Inflammatory macrophage treated with lipopolysaccharide for 1 hour (primary cell): ENCODE measurements around the gene TREH.
"Not testable (repeated sequence)": the region's sequence is repeated elsewhere in the genome, so short reads cannot be mapped to it uniquely, and the experiment has no call there.

Experiments used
- DNase-seq, 2 donors: peaks; one replicate each; pipeline ENCODE4 v3.0.0-alpha.2; 2020 to 2022

TREH gene, protein sequence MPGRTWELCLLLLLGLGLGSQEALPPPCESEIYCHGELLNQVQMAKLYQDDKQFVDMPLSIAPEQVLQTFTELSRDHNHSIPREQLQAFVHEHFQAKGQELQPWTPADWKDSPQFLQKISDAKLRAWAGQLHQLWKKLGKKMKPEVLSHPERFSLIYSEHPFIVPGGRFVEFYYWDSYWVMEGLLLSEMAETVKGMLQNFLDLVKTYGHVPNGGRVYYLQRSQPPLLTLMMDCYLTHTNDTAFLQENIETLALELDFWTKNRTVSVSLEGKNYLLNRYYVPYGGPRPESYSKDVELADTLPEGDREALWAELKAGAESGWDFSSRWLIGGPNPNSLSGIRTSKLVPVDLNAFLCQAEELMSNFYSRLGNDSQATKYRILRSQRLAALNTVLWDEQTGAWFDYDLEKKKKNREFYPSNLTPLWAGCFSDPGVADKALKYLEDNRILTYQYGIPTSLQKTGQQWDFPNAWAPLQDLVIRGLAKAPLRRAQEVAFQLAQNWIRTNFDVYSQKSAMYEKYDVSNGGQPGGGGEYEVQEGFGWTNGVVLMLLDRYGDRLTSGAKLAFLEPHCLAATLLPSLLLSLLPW

DNA sequence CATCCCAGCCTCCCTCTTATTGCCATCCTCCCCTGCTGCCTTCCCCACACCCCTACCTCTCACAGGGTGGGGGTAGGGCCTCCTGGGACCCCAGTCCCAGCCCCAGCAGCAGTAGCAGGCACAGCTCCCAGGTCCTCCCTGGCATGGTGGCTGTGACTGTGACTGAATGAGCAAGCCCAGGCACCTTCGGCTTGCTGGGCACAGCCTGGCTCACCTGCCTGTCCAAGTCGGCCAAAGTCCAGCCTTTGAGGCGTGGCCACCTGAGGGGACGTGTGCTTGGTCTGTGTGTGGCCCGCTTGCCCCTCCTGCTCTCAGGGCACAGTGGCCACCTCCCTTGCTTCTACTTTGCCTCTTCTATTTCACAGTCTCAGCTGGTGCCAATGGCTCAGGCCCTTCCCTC lies at the start of gene TREH:
TSS of gene TREH (minus strand) at position 168 of the 400 bp plus-strand sequence. CDS start at position 145, 23 bp downstream.
- no peak for DNase-seq

DNA sequence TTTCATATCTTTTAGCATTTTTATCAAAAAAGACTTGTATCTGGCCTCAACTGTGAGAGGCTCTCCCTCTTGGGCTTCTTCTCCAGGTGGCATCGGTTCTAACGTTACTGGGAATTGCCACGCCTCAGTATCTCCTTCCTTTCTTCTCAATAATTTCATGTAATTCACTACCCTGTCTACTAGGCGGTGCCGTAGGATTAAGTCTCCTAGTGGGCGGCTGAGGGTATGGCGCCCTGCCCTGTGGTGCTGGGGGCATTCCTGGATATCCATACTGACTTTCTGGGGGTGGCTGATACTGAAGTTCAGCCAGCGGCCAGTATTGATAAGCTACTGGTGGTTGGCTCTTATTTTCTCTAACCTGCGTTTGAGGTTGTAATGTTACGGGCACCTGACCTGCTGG lies 48.7 kb upstream of the TREH start:
- DNase-seq, result not testable (repeated sequence)

- DNase-seq, result not testable (repeated sequence)
These were observed 48.2 kb upstream of the TREH start for GRCh38 chr11:118727721-118728066.

GRCh38 chr11:118727001-118727720 lies 47.7 kb upstream of the TREH start:
- DNase-seq, result not testable (repeated sequence)

GRCh38 chr11:118721478-118722015 lies 42.1 kb upstream of the TREH start:
- not testable (repeated sequence) for DNase-seq

GRCh38 chr11:118720740-118721139 lies 41.3 kb upstream of the TREH start:
- not testable (repeated sequence) for DNase-seq

GRCh38 chr11:118720078-118720477 lies 40.6 kb upstream of the TREH start:
- DNase-seq, result not testable (repeated sequence)

DNA sequence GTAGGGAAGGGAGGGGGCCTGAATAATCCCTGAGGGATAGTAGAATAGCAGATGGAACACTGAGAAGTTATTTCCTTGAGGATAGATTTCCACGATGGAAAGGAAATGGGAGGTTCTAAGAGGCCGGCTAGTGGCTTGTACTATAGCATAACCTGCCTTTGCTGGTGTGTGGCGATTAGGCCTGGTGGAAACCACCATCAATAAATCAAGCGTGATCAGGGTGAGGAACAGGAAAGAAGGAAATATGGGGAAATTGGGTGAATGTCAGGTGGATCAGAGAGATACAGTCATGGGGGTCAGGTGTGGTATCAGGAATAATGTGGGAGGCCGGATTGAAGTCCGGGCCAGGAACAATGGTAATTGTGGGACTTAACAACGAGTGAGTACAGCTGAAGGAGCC lies 39.1 kb upstream of the TREH start:
- not testable (repeated sequence) for DNase-seq

DNA sequence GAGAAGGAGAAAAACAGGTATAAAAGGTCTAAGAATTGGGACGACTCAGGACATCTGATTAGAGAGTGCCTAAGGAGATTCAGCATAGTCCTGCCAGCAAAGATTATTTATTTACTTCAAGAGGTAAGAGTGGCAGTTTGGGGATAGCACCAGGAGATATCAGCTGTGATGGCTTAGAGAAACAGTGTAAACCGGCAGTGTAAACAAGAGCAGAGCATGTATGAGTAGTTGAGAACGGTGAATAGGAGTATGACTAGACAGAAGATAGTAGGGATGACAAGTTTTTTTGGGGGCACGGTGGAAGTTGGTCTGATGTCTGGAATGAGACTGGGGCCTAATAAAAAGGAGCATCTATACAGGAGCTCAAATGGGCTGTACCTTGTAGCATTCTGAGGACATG lies 38.3 kb upstream of the TREH start:
- DNase-seq, result not testable (repeated sequence)

- DNase-seq, result not testable (repeated sequence)
These were observed 37.8 kb upstream of the TREH start for GRCh38 chr11:118717221-118717620.

DNA sequence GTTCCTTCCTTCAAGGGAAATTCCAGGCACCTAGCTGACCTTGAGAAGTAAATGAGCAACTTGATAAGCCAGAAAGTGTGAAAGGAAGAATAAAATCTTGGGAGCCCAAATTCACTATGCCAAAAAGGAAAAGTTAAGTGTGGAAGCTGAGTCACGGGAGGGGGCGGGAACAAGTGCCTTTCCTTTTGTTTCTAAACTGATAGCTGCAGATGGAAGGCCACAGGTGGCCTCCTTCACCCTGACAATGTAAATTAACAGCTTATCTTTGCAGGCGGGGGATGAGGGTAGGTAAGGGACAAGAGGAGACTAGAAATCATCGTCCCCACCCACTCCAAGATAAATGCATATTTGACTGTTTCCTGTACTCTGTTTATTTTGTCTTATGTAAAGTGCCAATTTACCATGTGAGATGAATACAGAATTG lies 36.4 kb upstream of the TREH start:
- DNase-seq, result no peak

DNA sequence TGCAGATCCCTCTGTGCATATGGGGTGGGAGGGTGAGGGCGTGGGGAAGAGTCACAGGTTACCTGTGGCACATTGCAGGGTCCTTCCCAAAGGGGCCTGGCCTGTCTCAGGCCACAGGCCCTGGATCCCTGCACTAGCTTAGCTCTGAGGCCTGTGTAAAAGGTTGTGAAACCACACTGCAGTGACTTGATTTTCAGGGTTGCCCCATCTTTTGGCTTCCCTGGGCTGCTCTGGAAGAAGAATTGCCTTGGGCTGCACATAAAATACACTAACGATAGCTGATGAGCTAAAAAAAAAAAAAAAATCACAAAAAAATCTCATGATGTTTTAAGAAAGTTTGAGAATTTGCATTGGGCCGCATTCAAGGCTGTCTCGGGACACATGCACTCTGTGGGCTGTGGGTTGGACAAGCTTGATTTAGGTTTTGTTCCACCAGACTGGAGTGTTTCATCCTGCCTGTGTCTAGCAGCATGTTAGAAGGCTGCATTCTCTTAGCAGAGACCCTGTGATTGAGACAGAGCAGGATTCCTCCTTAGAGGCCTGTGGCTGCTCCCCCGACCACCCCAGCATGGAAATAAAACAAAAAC lies 35.9 kb upstream of the TREH start:
- no peak for DNase-seq

GRCh38 chr11:118714816-118715215 lies 35.4 kb upstream of the TREH start:
- DNase-seq, result no peak

- not testable (repeated sequence) for DNase-seq
These were observed 35.0 kb upstream of the TREH start for GRCh38 chr11:118714416-118714815.

DNA sequence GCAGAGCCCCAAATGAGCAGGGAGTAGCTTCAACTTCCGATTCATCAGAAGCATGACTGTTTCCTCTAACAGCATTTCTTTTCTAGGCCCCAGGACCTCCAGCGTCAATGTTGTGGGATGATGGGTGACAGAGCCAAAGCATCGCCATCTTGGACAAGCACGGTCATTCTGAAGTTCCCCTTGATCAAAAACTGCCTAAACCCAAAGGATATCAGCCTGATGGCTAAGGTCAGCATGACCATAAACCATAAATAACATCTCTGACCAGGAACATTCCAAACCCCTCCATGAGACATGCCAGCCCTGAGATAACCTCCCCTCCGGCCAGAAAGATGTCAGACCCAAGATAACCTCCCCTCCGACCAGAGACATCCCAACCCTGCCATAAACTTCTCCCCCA lies 28.8 kb upstream of the TREH start:
- DNase-seq, result no peak

DNA sequence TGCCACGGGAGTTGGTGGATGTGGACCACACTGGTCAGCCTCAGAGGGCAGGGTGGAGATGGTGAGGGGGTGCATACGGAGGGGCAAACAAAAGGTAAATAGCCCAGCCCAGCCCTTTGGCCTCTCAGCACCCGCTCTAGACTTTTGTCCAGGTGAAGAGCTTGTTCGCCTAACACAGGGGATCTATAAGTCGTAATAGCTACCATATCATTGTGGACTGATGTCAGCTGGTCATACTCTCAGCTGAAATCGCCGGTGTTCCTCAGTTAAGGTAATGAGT lies 27.0 kb upstream of the TREH start:
- no peak for DNase-seq

DNA sequence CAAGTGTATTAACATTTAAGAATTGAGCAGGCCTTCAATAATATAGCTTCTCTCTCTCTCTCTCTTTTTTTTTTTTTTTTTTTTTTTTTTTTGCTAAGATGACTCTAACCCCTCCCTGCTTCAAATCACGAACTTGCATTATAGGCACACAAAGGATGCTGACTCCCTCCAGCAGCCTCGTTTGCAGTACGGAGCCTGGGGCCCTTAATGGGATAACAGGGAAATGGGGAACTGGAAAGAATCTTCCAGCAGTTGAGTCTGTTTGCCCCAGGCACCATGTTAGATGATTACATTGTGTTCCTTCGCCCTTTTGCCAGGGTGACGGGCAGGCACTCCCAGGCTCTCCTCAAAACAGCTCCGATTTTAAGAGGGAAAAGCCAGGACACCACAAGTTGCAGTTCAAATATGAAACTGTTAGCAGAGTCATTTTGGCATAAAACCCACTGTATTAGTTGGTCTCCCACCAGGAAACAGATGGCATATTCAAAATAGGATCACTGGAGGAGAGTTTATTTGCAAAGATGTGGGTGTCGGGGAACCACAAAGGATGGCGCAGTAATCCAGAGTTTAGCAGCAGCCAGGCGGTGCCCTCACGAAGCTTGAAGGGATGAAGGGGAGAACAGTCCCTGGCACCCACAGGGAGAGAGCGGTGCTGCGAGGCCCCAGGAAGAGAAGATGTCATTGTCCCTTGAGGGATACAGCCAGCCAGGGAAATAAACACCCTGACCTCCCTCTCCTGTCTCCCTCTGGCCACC lies 26.5 kb upstream of the TREH start:
- no peak for DNase-seq

DNA sequence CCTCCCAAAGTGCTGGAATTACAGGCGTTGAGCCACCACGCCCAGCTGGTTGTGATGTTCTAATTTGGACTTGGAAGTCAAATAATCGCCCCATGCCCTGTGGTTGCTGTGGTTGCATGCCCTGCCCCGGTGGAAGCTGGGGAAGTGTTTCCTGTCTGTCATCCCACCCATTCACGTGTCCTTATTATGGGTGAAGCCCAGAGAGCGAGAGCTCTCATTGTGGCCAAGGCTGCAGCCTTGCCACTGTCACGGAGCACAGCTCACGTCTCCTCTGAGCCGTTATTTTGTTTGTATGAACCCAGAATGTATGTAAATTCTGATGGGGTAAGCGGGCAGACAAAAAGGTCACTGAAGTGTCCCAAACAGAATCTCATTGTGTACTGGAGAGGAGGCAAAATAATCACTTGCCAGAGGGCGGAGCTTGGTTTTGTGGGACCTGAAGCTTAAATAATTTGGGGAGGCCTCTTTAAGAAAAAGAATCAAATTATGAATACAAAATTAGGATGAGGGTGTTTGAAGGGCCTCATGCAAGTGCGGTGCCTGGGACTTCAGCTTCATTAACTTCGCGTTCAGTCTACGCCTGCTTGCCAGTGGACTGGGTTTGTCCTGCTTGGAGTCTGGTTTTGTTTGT lies 25.8 kb upstream of the TREH start:
- peak; percentile 52 to 64 for DNase-seq

- peak; percentile 68 to 77 for DNase-seq
These were observed 24.2 kb upstream of the TREH start for GRCh38 chr11:118703563-118704106.

DNA sequence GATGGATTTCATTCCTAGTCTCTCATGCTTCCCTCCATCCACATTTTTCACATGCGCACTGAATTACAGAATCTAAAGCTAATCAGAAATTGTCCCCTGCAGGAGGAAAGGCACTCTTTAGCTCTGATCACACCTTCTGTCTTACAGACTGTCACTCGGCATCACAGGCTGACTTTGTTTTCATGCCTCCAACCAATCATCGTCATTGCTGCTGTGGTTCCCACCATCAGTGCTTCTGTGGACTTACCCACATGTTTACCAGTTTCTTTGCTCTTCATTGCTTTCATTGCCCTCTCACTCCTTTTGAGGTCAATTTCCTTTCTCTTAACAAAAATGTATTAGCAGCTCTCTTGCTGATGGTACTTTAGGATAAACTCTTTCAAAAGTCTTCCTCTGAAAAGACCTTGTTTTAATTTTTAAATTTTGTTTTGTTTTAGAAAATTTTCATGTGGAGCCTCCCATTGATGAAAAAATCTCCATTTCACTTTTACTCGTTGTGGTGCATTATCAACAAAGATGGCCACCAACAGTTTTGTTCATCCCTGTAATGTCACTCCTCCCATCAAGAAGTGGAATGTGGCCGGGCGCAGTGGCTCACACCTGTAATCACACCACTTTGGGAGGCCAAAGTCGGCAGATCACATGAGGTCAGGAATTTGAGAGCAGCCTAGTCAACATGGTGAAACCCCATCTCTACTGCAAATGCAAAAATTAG lies 20.2 kb upstream of the TREH start:
- DNase-seq, result no peak

DNA sequence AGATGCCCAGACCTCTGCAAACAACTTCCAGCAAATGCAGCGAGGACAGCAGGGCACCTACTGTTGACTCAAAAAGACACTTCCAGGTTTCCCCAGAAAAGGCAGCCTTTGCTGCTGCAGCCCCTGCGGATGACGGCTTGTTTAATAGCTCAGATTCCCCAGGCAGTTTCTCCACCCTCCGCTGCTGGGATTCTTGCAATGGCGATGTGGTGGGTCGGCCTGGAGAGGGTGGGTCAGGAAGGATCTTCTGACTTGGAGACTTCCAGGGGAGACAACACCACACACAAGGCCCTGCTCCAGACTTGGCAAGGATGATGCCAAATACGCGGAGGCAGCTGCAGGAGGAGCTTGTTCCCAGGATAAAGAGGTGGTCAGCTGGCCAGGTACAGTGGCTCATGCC lies 17.9 kb upstream of the TREH start:
- DNase-seq, result no peak
